Measurements from ENCODE around the gene TALDO1. TPM values are rescaled to one million over a fixed set of nuclear protein-coding genes. Genes with fewer than 3 reads are reported as not detected.

TALDO1 gene
- total RNA-seq, 1 donor from 2014 or later: 101 TPM

DNA sequence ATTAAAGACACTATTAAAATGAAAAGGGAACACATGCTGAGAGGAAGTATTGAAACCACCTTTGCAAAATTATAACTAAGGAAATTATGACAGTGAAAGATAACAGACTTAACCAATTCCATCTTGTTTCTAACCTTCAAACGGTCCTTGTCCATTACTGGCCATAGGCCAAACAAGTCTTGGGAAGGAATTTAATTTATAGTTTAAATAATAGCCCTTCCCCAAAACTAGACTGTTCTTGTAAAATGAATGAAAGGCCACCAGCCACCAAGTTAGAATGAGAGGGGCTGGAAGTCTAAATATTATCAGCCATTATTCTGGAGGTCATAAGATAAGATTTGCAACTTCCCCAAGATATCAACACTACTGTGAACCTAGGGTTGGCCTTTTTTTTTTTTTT lies 1.8 kb upstream of the TALDO1 start:
- Histone ChIP-seq H3K4me2 (no peak overlapping the region), H3K27ac (no peak overlapping the region)
- H3K27ac Mint-ChIP-seq: no peak overlapping the region

GRCh38 chr11:746289-747157 lies 741 bp upstream of the TALDO1 start:
- Mint-ChIP-seq H3K27me3 (ENCODE audit: insufficient read depth, low read depth) (peaks cover 3% of the 10 kb centered on the region), H3K4me1 (peaks cover 16% of the 10 kb centered on the region), H3K27ac (no peak overlapping the region), H3K9me3 (no peaks in the 10 kb centered on the region), H3K4me3 (peak overlapping the region; percentile 87), H3K36me3 (no peaks in the 10 kb centered on the region)
- Histone ChIP-seq H3K27me3 (no peaks in the 10 kb centered on the region), H3K27ac (no peak overlapping the region), H3K9me3 (ENCODE audit: low read depth) (no peaks in the 10 kb centered on the region), H2AFZ (replicated peaks) (peak overlapping the region; percentile 59), H3K4me3 (peak overlapping the region; percentile 86), H4K20me1 (ENCODE audit: low read depth) (peaks cover 14% of the 10 kb centered on the region), H3K4me1 (peaks cover 11% of the 10 kb centered on the region), H3K79me2 (ENCODE audit: low read depth) (peaks cover 40% of the 10 kb centered on the region), H3F3A (ENCODE audit: low read depth) (peaks cover 25% of the 10 kb centered on the region), H3K9ac (no peak overlapping the region), H3K36me3 (no peaks in the 10 kb centered on the region), H3K4me2 (peak overlapping the region; percentile 77)
- DNase-seq (ENCODE audit: low spot score): peak; percentile 72
- TF ChIP-seq CTCF (IDR thresholded peaks at IDR 0.05) (no peak), EZH2phosphoT487 (IDR thresholded peaks at IDR 0.05) (no peak), EZH2 (IDR thresholded peaks at IDR 0.05) (no peak)

More for the DNA sequence above, 1.8 kb upstream of the TALDO1 start:
- peak overlapping the region; percentile 50 for H3K4me3 Mint-ChIP-seq
- Histone ChIP-seq H3K4me1 (peaks cover 11% of the 10 kb centered on the region), H3K27me3 (no peaks in the 10 kb centered on the region), H4K20me1 (ENCODE audit: low read depth) (peaks cover 14% of the 10 kb centered on the region), H3K9me3 (ENCODE audit: low read depth) (no peaks in the 10 kb centered on the region), H2AFZ (replicated peaks) (no peak overlapping the region), H3K9ac (no peak overlapping the region), H3F3A (ENCODE audit: low read depth) (peaks cover 25% of the 10 kb centered on the region), H3K4me3 (no peak overlapping the region), H3K79me2 (ENCODE audit: low read depth) (peaks cover 30% of the 10 kb centered on the region), H3K36me3 (no peaks in the 10 kb centered on the region)
- no peaks in the 10 kb centered on the region for H3K36me3 Mint-ChIP-seq
- H3K27me3 Mint-ChIP-seq (ENCODE audit: insufficient read depth, low read depth): peaks cover 3% of the 10 kb centered on the region
- H3K9me3 Mint-ChIP-seq: no peaks in the 10 kb centered on the region
- TF ChIP-seq EZH2phosphoT487 (IDR thresholded peaks at IDR 0.05) (no peak), EZH2 (IDR thresholded peaks at IDR 0.05) (no peak), CTCF (IDR thresholded peaks at IDR 0.05) (no peak)
- no peak for DNase-seq (ENCODE audit: low spot score)
- peaks cover 16% of the 10 kb centered on the region for H3K4me1 Mint-ChIP-seq

GRCh38 chr11:748007-748359 lies 719 bp downstream of the TALDO1 start:
- no peaks in the 10 kb centered on the region for H3K27me3 Mint-ChIP-seq (ENCODE audit: insufficient read depth, low read depth)
- no peaks in the 10 kb centered on the region for H3K9me3 Mint-ChIP-seq
- H3K27me3 ChIP-seq: no peaks in the 10 kb centered on the region
- no peaks in the 10 kb centered on the region for H3K36me3 Mint-ChIP-seq
- H3K27ac Mint-ChIP-seq: no peak overlapping the region
- H3K79me2 ChIP-seq (ENCODE audit: low read depth): peaks cover 54% of the 10 kb centered on the region
- peak; percentile 28 for DNase-seq (ENCODE audit: low spot score)
- peak overlapping the region; percentile 60 for H3K9ac ChIP-seq
- H3K4me3 ChIP-seq: peak overlapping the region; percentile 86
- TF ChIP-seq EZH2 (IDR thresholded peaks at IDR 0.05) (no peak), CTCF (IDR thresholded peaks at IDR 0.05) (no peak), EZH2phosphoT487 (IDR thresholded peaks at IDR 0.05) (no peak)
- H4K20me1 ChIP-seq (ENCODE audit: low read depth): peaks cover 21% of the 10 kb centered on the region
- no peak overlapping the region for H3K27ac ChIP-seq
- H3K4me1 Mint-ChIP-seq: peaks cover 16% of the 10 kb centered on the region
- peaks cover 11% of the 10 kb centered on the region for H3K4me1 ChIP-seq
- H3K9me3 ChIP-seq (ENCODE audit: low read depth): no peaks in the 10 kb centered on the region
- peak overlapping the region; percentile 77 for H3K4me2 ChIP-seq
- peaks cover 25% of the 10 kb centered on the region for H3F3A ChIP-seq (ENCODE audit: low read depth)
- peak overlapping the region; percentile 85 for H3K4me3 Mint-ChIP-seq
- H2AFZ ChIP-seq (replicated peaks): no peak overlapping the region
- H3K36me3 ChIP-seq: no peaks in the 10 kb centered on the region
